Panc1 (cell line): Measurements from ENCODE around the gene CNTN4. TPM values are rescaled to one million over a fixed set of nuclear protein-coding genes. Genes with fewer than 3 reads are reported as not detected.

Experiments
- ATAC-seq: fragments of 200-7000 bp; cut with Tn5 transposase; 2 replicates; pipeline ENCODE4 v1.9.1; 2020; ENCODE audit warnings: mild to moderate bottlenecking, moderate library complexity
- BruUV-seq: library from RNA; stranded (reverse); fragments of 400-500 nt; replicated peaks from 2 replicates; lab custom pipeline; 2021; lab: Mats Ljungman, UMichigan
- CTCF ChIA-PET: fragments of 300-600 bp; sonication (Branson Sonifier 250); formaldehyde crosslinking; loops from one replicate; lab custom pipeline; 2022; ENCODE audit warnings: antibody characterized with exemption; lab: Charles Lee
- POLR2A ChIA-PET: fragments of 300-600 bp; sonication (Branson Sonifier 250); formaldehyde crosslinking; loops from one replicate; lab custom pipeline; 2022; ENCODE audit warnings: antibody characterized with exemption; lab: Charles Lee
- DNase-seq: peaks from one replicate; pipeline ENCODE4 v3.0.0-alpha.2; 2010; ENCODE audit warnings: low read depth, low spot score
- H3K27ac ChIP-seq: 2 replicates; pipeline ENCODE4 v1.5.1; 2011; ENCODE audit warnings: mild to moderate bottlenecking, low read length, inconsistent platforms
- H3K27me3 ChIP-seq: fragments of 200-500 bp; sonication (Bioruptor generic); 2 replicates; pipeline ENCODE4 v1.6.0; 2014; ENCODE audit warnings: low read length, inconsistent platforms; ENCODE audit not compliant: control insufficient read depth, insufficient read depth
- H3K36me3 ChIP-seq: fragments of 200-500 bp; sonication (Bioruptor generic); 2 replicates; pipeline ENCODE4 v1.5.1; 2014; ENCODE audit warnings: inconsistent platforms, mild to moderate bottlenecking, low read length, moderate library complexity; ENCODE audit not compliant: control insufficient read depth, insufficient read depth
- H3K4me1 ChIP-seq: 2 replicates; pipeline ENCODE4 v1.5.1; 2011; ENCODE audit warnings: inconsistent platforms, mild to moderate bottlenecking, low read length, moderate library complexity; ENCODE audit not compliant: control insufficient read depth, insufficient read depth
- H3K4me3 ChIP-seq, 2 experiments: 2 replicates each; pipeline ENCODE4 v1.5.1; 2011 to 2012; ENCODE audit warnings: low read depth in 2 of 2, low read length in 2 of 2, mild to moderate bottlenecking in 2 of 2, inconsistent platforms in 1 of 2, moderate library complexity in 1 of 2
- H3K9me3 ChIP-seq: fragments of 200-500 bp; sonication (Bioruptor generic); 2 replicates; pipeline ENCODE4 v1.5.1; 2014; ENCODE audit warnings: low read depth, mild to moderate bottlenecking, inconsistent platforms, low read length, moderate library complexity; ENCODE audit not compliant: control insufficient read depth, insufficient read depth
- CTCF ChIP-seq: fragments of 450-650 bp; IDR thresholded peaks from 2 replicates; pipeline ENCODE4 v1.5.1; 2017; ENCODE audit warnings: mild to moderate bottlenecking
- POLR2AphosphoS5 ChIP-seq: IDR thresholded peaks from 2 replicates; pipeline ENCODE4 v1.6.1; 2012; ENCODE audit warnings: mild to moderate bottlenecking, low read depth, low read length, moderate library complexity
- REST ChIP-seq, 2 experiments: IDR thresholded peaks; 2 replicates each; pipeline ENCODE4 v1.6.1; 2011 to 2012; ENCODE audit warnings: low read depth in 2 of 2, control low read depth in 1 of 2, low read length in 1 of 2, mild to moderate bottlenecking in 1 of 2, moderate library complexity in 1 of 2; ENCODE audit not compliant: insufficient read depth in 1 of 2
- SIN3A ChIP-seq: IDR thresholded peaks from 2 replicates; pipeline ENCODE4 v1.6.1; 2012; ENCODE audit warnings: low read depth, mild to moderate bottlenecking, low read length, moderate library complexity, borderline replicate concordance; ENCODE audit not compliant: insufficient read depth
- TCF7L2 ChIP-seq: IDR thresholded peaks from 2 replicates; pipeline ENCODE4 v1.6.1; 2011; ENCODE audit warnings: mild to moderate bottlenecking, low read depth, low read length, inconsistent platforms
- in situ Hi-C: cut with HindIII; loops from 2 replicates; pipeline ENCODE4 v1.10.0; 2016; ENCODE audit warnings: low sequenced_read_pairs, low pct_unique_long_range_greater_than_20kb
- intact Hi-C: fragments of 100-400 bp; cut with micrococcal nuclease; formaldehyde crosslinking; loops from one replicate; pipeline ENCODE4 v1.10.0; 2022; ENCODE audit not compliant: unreplicated experiment
- total RNA-seq: library from RNA; stranded (reverse); gene quantifications from one replicate; pipeline ENCODE4 v1.2.1, GENCODE V29; 2021; ENCODE audit not compliant: unreplicated experiment

The CNTN4 gene
- total RNA-seq, 1 experiment from 2014 or later: not detected

GRCh38 chr3:2236203-2236602 is 137.5 kb downstream of the CNTN4 start:
- Histone ChIP-seq H3K4me3 (no peak overlapping the region), H3K27me3 (no peaks in the 10 kb centered on the region), H3K9me3 (no peaks in the 10 kb centered on the region), H3K36me3 (no peaks in the 10 kb centered on the region), H3K4me1 (no peaks in the 10 kb centered on the region), H3K27ac (no peak overlapping the region)
- CTCF ChIA-PET: no interaction called here
- intact Hi-C loops: no loop called here
- DNase-seq: no peak
- in situ Hi-C loops: no loop called here
- BruUV-seq: no TSS peak
- POLR2A ChIA-PET: no interaction called here
- no peak for ATAC-seq
- TF ChIP-seq TCF7L2 (no peak), SIN3A (no peak), REST (IDR thresholded peaks at IDR 0.05; ENCODE audit: insufficient read depth in 1 of 2, low read depth in 2 of 2, low read length in 1 of 2) (no peak), CTCF (no peak), POLR2AphosphoS5 (no peak)

- intact Hi-C loops: no loop called here
- Histone ChIP-seq H3K4me3 (no peak overlapping the region), H3K4me1 (no peaks in the 10 kb centered on the region), H3K27ac (no peak overlapping the region), H3K9me3 (no peaks in the 10 kb centered on the region), H3K27me3 (no peaks in the 10 kb centered on the region), H3K36me3 (no peaks in the 10 kb centered on the region)
- DNase-seq: no peak
- in situ Hi-C loops: no loop called here
- no peak for TF ChIP-seq REST (IDR thresholded peaks at IDR 0.05; ENCODE audit: insufficient read depth in 1 of 2, low read depth in 2 of 2, low read length in 1 of 2)
- no peak for TF ChIP-seq CTCF
- no peak for TF ChIP-seq POLR2AphosphoS5
- no peak for TF ChIP-seq SIN3A
- no peak for TF ChIP-seq TCF7L2
- CTCF ChIA-PET: no interaction called here
- ATAC-seq: no peak
- no TSS peak for BruUV-seq
- POLR2A ChIA-PET: no interaction called here
These were observed 145.5 kb downstream of the CNTN4 start for GRCh38 chr3:2244137-2244536.
